DMS79 (cell line): ENCODE measurements around the gene LRRK1.

Experiments
- DNase-seq: peaks from one replicate; lab custom pipeline; 2025; lab: John Stamatoyannopoulos, UW

Gene LRRK1

GRCh38 chr15:100939791-100940190 lies 20.6 kb downstream of the LRRK1 start:
- no peak for DNase-seq

- DNase-seq, result no peak
Observed at GRCh38 chr15:100940767-100941379, 21.7 kb downstream of the LRRK1 start.

- DNase-seq, result no peak
Observed at GRCh38 chr15:100941536-100941935, 22.4 kb downstream of the LRRK1 start.

GRCh38 chr15:100942656-100943425 lies 23.7 kb downstream of the LRRK1 start:
- DNase-seq, result no peak

- no peak for DNase-seq
Observed at GRCh38 chr15:100944244-100944895, 25.2 kb downstream of the LRRK1 start.

- no peak for DNase-seq
Observed at GRCh38 chr15:100944986-100945385, 25.8 kb downstream of the LRRK1 start.

GRCh38 chr15:100947760-100948429 lies 28.7 kb downstream of the LRRK1 start:
- DNase-seq, result no peak

GRCh38 chr15:100948430-100948762 lies 29.2 kb downstream of the LRRK1 start:
- DNase-seq, result no peak

- DNase-seq, result no peak
Observed at GRCh38 chr15:100949691-100950090, 30.5 kb downstream of the LRRK1 start.

GRCh38 chr15:100951965-100952364 lies 32.8 kb downstream of the LRRK1 start:
- no peak for DNase-seq

GRCh38 chr15:100952566-100952965 lies 33.4 kb downstream of the LRRK1 start:
- no peak for DNase-seq

GRCh38 chr15:100958326-100959065 lies 39.3 kb downstream of the LRRK1 start:
- no peak for DNase-seq

GRCh38 chr15:100959066-100960050 lies 40.2 kb downstream of the LRRK1 start:
- no peak for DNase-seq

GRCh38 chr15:100966997-100967396 lies 47.8 kb downstream of the LRRK1 start:
- no peak for DNase-seq

- no peak for DNase-seq
Observed at GRCh38 chr15:100968050-100968966, 49.2 kb downstream of the LRRK1 start.

- no peak for DNase-seq
Observed at GRCh38 chr15:100972975-100973350, 53.8 kb downstream of the LRRK1 start.

- DNase-seq, result no peak
Observed at GRCh38 chr15:100973351-100974111, 54.4 kb downstream of the LRRK1 start.

GRCh38 chr15:100975043-100975442 lies 55.9 kb downstream of the LRRK1 start:
- no peak for DNase-seq
